WTC11 (cell line): Measurements from ENCODE around the gene PLA2G4A.

Experiments
- CTCF ChIP-seq: fragments of 200-600 bp; IDR thresholded peaks from 2 replicates; pipeline ENCODE4 v1.8.0; 2022; ENCODE audit warnings: antibody characterized with exemption
- FOXP1 ChIP-seq: sonication (generic); formaldehyde crosslinking; IDR thresholded peaks from 2 replicates; pipeline ENCODE4 v1.8.0; 2022; ENCODE audit warnings: missing genetic modification reagents, mild to moderate bottlenecking, moderate library complexity, borderline replicate concordance
- JUN ChIP-seq: sonication (generic); formaldehyde crosslinking; IDR thresholded peaks from 2 replicates; pipeline ENCODE4 v1.8.0; 2023; ENCODE audit warnings: mild to moderate bottlenecking, missing genetic modification reagents
- PREB ChIP-seq: sonication (generic); formaldehyde crosslinking; IDR thresholded peaks from 2 replicates; pipeline ENCODE4 v1.8.1; 2022; ENCODE audit warnings: mild to moderate bottlenecking, missing genetic modification reagents, moderate library complexity, borderline replicate concordance
- STAT6 ChIP-seq: sonication (generic); formaldehyde crosslinking; conservative IDR thresholded peaks from 2 replicates; pipeline ENCODE4 v1.8.1; 2023; ENCODE audit warnings: mild to moderate bottlenecking, low read depth, missing genetic modification reagents, moderate library complexity
- USF2 ChIP-seq: sonication (generic); formaldehyde crosslinking; IDR thresholded peaks from 2 replicates; pipeline ENCODE4 v1.8.1; 2023; ENCODE audit warnings: mild to moderate bottlenecking, missing genetic modification reagents, moderate library complexity
- TF ChIP-seq, protein P1 (sequence below): sonication (generic); formaldehyde crosslinking; IDR thresholded peaks from 2 replicates; pipeline ENCODE4 v1.8.0; 2022; ENCODE audit warnings: mild to moderate bottlenecking, missing genetic modification reagents
- TF ChIP-seq, protein P2 (sequence below): sonication (generic); formaldehyde crosslinking; IDR thresholded peaks from 2 replicates; pipeline ENCODE4 v1.8.0; 2022; ENCODE audit warnings: mild to moderate bottlenecking, missing genetic modification reagents

DNA sequence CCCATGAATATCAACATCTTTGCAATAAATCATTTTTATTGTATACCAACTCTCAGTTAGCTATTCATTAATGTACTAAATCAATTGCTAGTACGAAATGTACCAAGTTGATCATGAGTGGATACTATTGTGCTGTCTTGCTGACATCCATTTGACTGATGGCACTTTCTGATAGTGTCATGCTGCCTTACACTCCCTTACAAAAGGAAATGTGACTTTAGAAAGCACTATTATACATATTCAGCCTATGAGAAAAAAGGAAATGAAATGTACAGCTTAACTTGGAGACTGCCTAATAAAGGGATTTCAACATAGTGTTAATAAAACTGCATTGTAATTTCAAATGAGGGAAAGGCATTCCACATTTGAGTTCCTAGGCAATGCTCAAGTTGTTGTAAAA is 52.2 kb downstream of the PLA2G4A start:
- no peak for TF ChIP-seq FOXP1 (CRISPR knock-in tag)
- TF ChIP-seq CTCF: no peak
- TF ChIP-seq STAT6 (CRISPR knock-in tag): no peak
- TF ChIP-seq, protein P1, sequence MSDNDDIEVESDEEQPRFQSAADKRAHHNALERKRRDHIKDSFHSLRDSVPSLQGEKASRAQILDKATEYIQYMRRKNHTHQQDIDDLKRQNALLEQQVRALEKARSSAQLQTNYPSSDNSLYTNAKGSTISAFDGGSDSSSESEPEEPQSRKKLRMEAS: no peak
- TF ChIP-seq, protein P2, sequence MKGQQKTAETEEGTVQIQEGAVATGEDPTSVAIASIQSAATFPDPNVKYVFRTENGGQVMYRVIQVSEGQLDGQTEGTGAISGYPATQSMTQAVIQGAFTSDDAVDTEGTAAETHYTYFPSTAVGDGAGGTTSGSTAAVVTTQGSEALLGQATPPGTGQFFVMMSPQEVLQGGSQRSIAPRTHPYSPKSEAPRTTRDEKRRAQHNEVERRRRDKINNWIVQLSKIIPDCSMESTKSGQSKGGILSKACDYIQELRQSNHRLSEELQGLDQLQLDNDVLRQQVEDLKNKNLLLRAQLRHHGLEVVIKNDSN (CRISPR knock-in tag): no peak
- no peak for TF ChIP-seq JUN (CRISPR knock-in tag)
- TF ChIP-seq PREB (CRISPR knock-in tag): no peak
- TF ChIP-seq USF2: no peak
